ENCODE results near the gene OGFOD2.
"Not testable (repeated sequence)": the region's sequence is repeated elsewhere in the genome, so short reads cannot be mapped to it uniquely, and the experiment has no call there.

Gene OGFOD2

DNA sequence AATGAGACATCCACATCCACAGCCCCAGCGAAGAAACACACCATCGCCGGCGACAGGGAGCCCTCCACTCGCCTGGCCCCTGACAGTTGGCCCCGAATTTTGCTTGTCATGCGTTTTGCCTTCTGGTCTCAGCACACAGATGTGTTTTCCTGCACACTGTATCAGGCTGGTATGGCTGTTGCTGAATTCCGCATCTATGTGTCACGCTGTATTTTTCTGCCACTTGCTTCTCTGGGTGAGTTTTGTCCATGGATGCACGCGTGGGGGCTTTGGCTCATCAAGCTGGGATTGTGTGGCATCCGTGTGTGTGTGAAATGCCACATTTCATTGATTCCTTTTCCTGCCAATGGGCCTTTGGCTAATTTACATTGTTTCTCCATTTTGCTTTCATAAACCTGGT lies 31.9 kb downstream of the OGFOD2 start:
- no peak for DNase-seq

DNA sequence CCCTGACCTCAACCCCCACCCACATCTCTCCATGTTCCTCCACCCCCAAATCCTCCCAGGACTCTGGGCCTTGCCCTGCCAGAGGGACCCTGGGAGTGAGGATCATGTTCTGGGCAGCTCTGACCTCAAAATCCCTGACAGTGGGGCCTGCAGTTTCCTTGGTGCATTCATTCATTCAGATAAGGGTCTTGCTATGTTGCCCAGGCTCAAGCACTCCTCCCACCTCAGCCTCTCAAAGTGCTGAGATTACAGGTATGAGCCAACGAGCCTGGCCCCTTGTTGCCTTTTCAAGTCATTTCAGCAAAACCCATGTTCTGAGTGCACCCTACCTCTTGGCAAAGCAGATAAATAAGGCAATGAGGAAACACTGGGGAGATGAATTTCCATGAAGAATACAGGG lies 35.1 kb downstream of the OGFOD2 start:
- DNase-seq: no peak

DNA sequence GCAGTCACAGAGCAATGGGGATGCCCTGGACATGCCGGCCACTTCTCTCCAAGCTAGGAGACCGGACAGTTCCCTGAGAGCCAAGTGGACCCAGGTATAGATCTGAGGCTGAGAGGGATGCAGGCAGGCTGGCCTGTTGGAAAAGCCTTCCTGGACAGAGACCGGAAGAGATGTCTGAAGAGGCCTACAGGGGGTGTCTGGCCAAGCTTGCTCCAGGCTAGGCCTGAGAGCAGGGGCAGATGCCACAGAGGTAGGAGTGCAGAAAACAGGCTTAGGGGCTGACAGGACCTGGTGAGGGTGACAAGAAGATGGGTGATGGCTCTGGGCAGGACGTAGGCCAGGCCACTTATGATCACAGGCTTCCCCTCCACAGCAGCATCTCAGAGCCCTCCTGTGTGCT lies 35.6 kb downstream of the OGFOD2 start:
- no peak for DNase-seq

DNA sequence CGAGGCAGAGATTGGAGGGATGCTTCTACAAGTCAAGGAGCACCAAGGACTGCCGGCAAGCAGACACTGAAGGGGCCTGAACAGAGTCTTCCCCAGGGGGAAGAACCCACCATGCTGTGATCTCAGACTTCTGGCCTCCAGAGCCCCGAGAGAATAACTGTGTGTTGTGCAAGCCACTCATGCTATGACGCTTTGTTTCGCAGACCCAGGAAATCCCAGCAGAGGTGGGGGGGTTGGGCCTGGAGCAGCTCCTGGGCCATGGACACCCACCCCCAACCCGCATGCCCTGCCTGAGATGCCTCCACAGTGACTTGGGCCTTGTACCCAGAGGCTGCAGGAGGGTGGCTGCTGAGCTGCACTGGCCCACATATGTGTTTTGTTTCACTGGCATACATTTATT lies 36.7 kb downstream of the OGFOD2 start:
- DNase-seq: no peak

DNA sequence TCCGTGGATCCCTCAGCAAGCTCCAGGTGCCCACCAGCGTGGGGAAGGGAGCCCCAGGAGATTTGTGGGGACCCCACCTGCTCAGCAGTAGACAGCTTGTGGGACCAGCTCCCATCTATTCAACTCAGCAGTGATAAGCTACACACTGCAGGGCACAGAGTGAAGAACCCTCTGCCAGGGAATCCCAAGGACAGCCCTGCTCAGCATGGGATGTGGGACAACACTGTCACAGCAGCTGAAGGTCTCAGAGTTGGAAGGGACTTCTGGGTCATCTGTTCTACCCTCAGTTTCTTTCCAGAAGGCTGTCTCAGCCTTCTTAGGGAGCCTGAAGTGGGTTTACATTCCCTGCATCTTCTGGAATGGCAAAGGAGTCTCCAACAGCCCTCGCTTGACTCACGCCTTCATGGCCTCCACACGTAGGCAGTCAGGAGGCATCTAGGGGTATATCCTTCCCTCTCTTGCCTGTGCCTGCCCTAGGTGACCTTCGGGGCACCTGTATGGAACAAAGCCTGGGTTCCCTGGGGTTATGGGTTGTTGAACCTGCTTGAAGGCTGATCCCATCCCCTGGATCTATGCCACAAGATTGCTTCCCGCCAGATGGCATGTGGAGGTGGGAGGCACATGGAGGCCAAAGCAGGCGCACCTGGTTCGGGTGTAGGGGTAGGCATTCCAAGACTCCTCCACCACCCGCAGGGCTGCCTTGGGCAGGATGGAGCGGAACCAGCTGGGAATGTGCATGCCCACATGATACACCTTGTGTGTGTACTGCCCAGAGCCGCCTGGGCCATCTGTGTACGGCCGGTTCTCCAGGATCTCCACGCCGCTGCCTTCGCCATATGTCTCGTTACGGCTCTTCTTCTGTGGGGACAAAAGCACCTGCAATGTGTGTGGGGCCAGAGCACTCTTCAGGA lies 38.4 kb downstream of the OGFOD2 start:
- DNase-seq: no peak

DNA sequence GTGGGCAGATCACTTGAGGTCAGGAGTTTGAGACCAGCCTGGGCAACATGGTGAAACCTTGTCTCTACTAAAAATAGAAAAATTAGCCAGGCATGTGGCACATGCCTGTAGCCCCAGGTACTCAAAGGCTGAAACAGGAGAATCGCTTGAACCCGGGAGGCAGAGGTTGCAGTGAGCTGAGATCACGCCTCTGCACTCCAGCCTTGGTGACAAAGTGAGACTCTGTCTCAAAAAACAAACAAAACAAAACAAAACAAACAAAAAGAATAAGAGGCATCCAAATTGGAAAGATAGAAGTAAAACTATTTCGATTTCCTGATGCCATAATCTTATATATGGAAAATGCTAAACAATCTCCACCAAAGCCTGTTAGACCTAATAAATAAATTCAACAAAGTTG lies 39.4 kb downstream of the OGFOD2 start:
- DNase-seq: not testable (repeated sequence)

DNA sequence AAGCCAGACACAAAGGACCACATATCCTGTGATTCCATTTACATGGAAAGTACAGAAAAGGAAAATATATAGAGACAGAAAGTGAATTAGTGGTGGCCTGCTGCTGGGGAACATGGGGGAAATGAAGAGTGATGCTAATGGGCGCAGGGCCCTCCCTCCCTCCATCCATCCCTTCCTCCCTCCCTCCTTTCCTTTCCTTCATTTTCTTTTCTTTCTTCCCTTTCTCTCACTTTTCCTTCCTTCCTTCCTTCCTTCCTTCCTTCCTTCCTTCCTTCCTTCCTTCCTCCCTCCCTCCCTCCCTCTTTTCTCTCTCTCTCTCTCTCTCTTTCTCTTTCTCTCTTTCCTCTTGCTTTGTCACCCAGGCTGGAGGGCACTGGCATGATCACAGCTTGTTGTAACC lies 42.7 kb downstream of the OGFOD2 start:
- no peak for DNase-seq

DNA sequence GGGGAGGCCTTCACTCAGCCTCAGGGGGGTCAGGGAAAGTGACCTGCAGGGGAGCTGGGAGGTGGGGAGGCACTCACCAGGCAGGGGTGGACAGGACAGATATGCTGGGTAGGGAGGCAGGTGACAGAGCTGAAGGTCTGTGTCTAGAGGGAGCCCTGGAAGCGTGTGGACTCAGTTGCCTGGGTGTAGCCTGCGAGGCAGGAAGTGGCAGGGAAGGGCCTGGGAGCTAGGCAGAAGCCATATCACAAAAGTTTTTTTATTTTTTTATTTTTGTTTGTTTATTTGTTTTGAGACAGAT lies 44.7 kb downstream of the OGFOD2 start:
- no peak for DNase-seq

DNA sequence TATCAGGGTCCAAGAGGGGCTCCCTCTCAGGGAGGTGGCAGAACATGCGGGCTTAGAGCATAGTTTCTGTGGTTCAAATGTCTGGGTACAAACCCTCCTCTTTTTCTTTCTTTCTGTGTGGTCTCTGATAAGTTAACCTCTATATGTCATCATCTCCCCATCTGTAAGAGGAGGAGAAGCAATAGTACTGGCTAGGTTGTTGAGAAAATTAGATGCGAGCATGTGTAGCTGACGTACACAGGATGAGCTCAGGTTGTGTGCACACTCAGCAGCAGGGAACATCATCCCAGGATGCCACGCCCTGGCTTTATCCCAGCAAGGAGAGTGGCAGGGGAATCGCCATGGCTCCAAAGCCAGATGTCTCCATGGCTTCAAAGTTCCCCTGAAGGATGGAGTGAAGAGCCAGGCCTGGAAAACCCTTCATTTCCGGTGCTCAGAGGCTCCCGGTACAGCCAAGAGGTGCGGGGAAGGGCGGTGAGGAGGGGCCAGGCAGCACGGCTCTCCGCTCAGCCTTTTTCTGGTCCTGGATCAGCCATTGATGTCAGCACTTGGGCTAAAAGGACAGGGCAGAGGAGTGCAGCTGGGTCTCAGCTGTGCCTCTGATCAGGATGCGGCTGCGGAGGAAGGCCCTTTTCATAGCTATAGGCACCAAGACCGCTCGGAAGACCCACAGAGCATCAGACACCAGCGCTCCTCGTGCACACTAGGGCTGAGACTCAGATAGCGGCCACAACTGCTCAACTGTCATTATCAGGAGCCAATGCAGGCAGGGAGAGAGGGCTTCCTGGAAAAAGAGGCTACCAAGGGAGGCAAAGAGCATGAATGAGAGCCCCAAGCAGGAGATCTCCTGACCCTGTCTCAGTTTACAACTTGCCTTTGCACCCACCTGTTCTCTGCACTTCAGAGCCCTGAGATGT lies 46.9 kb downstream of the OGFOD2 start:
- DNase-seq: no peak

DNA sequence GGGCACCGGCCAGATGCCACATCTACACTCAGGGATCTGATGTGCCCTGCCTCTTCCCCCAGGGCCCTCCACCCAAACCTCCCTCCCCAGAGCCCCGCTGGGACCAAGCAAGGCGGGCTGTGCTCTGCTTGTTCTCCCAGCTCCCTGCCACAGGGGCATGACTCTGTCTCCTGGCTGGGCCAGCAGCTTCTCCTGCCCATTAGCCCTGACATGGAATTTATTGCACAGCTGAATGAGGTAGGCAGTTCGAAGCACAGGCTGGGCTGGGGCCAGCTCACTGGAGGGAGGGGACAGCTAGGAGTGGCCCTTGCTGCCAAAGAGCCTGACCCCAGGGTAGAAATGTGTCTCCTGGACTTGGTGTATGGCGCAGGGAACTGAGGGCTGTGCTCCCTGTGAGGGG lies 47.8 kb downstream of the OGFOD2 start:
- no peak for DNase-seq

DNA sequence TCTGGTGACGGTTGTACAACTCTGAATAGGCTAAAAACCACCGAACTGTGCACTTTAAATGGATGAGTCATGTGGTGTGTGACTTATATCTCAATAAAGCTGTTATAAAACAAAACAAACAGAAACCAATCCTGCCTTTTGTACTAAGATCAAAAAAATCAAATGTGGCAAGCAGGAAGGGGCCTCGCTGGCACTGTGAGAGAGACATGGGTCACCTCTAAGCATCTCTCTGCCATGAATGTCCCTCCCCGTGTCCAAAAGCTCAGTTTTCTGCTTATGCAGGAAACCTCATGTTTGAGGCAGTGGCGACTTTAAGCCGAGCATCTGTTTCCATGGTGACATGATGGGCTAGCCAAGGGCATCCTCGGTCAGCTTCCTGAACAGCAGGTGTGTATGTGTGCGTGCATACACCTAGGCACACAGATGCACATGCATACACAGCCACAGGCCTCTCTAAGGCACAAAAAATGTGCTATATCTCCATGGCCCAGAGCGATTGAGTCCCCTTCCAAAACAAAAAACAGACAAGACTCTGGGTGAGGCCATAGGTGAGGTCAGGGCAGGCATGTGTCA lies 49.9 kb downstream of the OGFOD2 start:
- no peak for DNase-seq

DNA sequence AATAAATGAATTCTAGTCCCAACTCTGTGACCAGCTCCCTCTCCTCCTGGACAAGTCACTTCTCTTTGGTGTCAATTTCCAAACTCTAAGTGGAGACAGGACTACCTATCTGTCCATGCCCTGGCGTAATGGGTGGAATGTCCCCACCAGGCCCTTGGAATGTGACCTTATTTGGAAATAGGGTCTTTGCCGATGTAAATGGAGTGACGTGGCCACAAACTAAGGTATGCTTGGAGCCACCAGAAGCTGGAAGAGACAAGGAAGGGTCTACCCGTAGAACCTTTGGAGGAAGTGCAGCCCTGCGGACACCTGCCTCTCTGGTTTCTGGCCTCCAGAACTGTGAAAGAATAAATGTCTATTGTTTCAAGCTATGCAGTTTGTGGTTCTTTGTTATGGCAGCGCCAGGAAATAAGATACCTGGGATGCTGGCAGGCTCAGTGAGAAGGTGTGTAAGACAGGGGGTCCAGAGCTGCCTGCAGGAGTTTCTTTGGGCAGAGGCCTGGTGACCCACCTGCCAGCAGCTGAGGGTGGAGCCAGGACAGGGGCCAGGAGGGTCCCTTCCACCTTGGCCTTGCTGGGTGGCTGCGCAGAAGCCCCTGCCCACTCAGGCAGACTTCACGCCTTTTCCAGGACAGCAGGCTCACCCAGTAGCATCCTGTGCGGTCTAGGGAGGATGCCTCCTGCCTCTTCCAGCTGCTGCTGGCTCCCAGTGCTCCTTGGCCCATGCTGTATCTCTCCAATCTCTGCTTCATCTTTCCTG lies 51.2 kb downstream of the OGFOD2 start:
- no peak for DNase-seq

DNA sequence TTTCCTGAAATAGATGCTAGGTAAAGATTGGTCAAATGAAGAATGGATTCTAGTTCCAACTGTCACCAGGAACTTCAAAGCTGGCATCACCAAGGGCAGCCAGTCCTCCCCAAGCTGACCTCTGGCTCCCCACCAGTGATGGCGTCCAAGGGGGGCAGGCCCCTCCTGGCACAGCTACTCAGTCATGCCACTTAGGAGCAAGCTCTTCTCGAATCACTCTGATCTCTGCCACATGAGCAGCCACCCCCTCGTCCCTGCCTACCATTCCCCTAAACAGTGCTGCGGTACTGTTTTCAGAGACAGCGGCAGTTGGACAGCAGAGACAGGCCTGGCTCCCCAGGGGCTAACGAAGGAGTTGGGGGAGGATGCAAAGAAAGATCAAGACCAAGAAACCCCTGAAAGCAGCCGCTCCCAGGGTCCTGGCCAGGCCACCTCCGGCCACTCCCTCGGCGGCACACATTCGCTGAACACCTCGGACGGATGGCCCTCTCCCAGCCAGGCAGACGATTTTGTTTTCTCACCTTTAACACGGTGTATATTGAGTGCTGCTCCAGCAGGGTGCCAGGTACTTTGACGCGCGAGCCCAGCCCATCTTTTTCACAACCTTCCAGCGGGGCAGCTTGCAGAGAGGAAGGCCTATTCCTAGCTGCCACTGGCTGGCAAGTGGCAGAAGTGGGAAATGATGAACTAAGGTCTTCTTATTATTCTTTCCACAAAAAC lies 52.8 kb downstream of the OGFOD2 start:
- DNase-seq: no peak

DNA sequence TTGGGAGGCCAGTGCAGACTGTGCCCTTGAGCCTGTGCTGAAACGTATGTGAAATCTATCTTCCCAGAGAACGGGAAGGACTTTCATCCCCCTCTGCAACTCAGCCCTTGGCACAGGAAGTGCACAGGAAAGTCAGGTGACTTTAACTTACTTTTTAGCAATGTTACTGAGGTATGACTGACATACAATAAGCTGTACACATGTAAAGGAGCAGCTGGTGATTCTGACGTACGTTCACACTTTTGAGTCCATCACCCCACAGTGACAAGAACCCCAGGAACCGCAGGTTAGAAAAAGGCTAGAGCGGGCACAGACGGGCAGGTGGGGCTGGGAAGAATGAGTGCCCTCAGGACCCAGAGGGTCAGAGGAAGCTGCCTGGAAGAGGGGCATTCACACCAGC lies 53.4 kb downstream of the OGFOD2 start:
- no peak for DNase-seq

DNA sequence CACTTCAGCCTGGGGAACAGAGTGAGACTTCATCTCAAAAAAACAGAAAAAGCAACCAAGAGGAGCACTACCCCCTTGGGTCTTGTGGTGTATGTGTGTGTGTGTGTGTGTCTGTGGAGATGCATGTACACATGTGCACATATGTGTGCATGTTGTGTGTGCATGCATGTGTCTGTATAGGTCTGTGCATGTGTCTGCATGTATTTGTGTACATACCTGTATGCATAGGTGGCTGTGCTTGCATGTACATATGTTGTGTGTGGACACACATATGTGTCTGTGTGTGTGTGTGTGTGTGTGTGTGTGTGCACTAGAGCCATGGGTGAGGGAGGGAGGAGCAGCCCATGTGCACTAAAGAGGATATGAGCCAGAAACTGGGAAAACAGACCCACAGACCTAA lies 54.5 kb downstream of the OGFOD2 start:
- DNase-seq: no peak
